OCI-LY7 (cell line): ENCODE measurements around the gene RPL22.

Experiments
- EZH2phosphoT487 ChIP-seq: fragments of 200-600 bp; sonication (generic); IDR thresholded peaks from 2 replicates; pipeline ENCODE4 v1.6.1; 2018; ENCODE audit warnings: low read depth, borderline replicate concordance, mild to moderate bottlenecking, mixed run types, antibody characterized with exemption, low read length, moderate library complexity, mixed read lengths
- TF ChIP-seq, protein P1 (sequence below): fragments of 200-600 bp; sonication (generic); conservative IDR thresholded peaks from 2 replicates; pipeline ENCODE4 v1.5.1; 2014; ENCODE audit warnings: mild to moderate bottlenecking, antibody characterized with exemption, low read length, moderate library complexity, mixed read lengths

DNA sequence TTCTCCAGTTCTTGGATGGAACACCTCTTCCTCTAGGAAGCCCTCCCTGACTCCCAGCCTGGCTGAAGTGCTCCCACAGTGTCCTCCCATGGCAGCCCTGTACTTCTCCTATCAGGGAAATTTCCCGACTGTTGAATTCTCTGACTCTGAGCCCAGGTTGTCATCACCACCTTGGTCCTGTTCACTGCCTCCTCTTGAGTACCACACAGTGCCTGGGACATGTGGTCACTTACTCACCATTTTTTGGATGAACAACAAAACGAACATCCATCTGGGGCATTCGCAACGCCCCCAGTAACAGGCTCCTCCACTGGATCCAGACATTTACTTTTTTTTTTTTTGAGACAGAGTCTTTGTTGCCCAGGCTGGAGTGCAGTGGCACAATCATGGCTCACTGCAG lies 56.7 kb downstream of the RPL22 start:
- TF ChIP-seq, protein P1, sequence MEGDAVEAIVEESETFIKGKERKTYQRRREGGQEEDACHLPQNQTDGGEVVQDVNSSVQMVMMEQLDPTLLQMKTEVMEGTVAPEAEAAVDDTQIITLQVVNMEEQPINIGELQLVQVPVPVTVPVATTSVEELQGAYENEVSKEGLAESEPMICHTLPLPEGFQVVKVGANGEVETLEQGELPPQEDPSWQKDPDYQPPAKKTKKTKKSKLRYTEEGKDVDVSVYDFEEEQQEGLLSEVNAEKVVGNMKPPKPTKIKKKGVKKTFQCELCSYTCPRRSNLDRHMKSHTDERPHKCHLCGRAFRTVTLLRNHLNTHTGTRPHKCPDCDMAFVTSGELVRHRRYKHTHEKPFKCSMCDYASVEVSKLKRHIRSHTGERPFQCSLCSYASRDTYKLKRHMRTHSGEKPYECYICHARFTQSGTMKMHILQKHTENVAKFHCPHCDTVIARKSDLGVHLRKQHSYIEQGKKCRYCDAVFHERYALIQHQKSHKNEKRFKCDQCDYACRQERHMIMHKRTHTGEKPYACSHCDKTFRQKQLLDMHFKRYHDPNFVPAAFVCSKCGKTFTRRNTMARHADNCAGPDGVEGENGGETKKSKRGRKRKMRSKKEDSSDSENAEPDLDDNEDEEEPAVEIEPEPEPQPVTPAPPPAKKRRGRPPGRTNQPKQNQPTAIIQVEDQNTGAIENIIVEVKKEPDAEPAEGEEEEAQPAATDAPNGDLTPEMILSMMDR: no peak
- no peak for TF ChIP-seq EZH2phosphoT487
